Trophoblast cell (in vitro differentiated cells and primary cell): Measurements from ENCODE around the gene DGKD.

Source experiments
- DNase-seq, 2 donors: peaks; one replicate each; pipeline ENCODE4 v3.0.0-alpha.2; 2016
- H2AFZ ChIP-seq: 2 replicates; pipeline ENCODE4 v1.6.1; 2013; ENCODE audit warnings: low read length, moderate library complexity, mild to moderate bottlenecking; ENCODE audit not compliant: insufficient read depth, poor library complexity
- H2AK5ac ChIP-seq: 2 replicates; pipeline ENCODE4 v1.6.1; 2013; ENCODE audit warnings: mild to moderate bottlenecking, low read length
- H2BK120ac ChIP-seq: 2 replicates; pipeline ENCODE4 v1.6.1; 2013; ENCODE audit warnings: low read length, mild to moderate bottlenecking, moderate library complexity; ENCODE audit not compliant: insufficient read depth, poor library complexity
- H2BK12ac ChIP-seq: 2 replicates; pipeline ENCODE4 v1.6.1; 2013; ENCODE audit warnings: mild to moderate bottlenecking, low read length, moderate library complexity
- H2BK5ac ChIP-seq: 2 replicates; pipeline ENCODE4 v1.6.1; 2013; ENCODE audit warnings: low read length, low read depth, moderate library complexity, mild to moderate bottlenecking; ENCODE audit not compliant: poor library complexity
- H3K14ac ChIP-seq: 2 replicates; pipeline ENCODE4 v1.6.1; 2013; ENCODE audit warnings: mild to moderate bottlenecking, low read length
- H3K18ac ChIP-seq: 2 replicates; pipeline ENCODE4 v1.6.1; 2013; ENCODE audit warnings: mild to moderate bottlenecking, low read length
- H3K23ac ChIP-seq: 2 replicates; pipeline ENCODE4 v1.6.1; 2013; ENCODE audit warnings: low read length
- H3K27ac ChIP-seq: 2 replicates; pipeline ENCODE4 v1.5.1; 2013; ENCODE audit warnings: low read depth, mild to moderate bottlenecking, inconsistent platforms, low read length, moderate library complexity
- H3K27me3 ChIP-seq: 2 replicates; pipeline ENCODE4 v1.6.1; 2013; ENCODE audit warnings: inconsistent platforms, mild to moderate bottlenecking, low read length, moderate library complexity; ENCODE audit not compliant: insufficient read depth
- H3K36me3 ChIP-seq, 2 experiments: 1 replicate in 1 of 2; 2 replicates in 1 of 2; pipeline ENCODE4 v1.6.1; 2013; ENCODE audit warnings: low read length in 2 of 2, mild to moderate bottlenecking in 2 of 2, moderate library complexity in 1 of 2; ENCODE audit not compliant: insufficient read depth in 2 of 2, control insufficient read depth in 1 of 2
- H3K4ac ChIP-seq: 2 replicates; pipeline ENCODE4 v1.6.1; 2013; ENCODE audit warnings: low read depth, mild to moderate bottlenecking, low read length, moderate library complexity
- H3K4me1 ChIP-seq, 2 experiments: 1 replicate in 1 of 2; 2 replicates in 1 of 2; pipeline ENCODE4 v1.6.1; 2013; ENCODE audit warnings: low read length in 2 of 2, mild to moderate bottlenecking in 2 of 2, moderate library complexity in 1 of 2; ENCODE audit not compliant: insufficient read depth in 2 of 2, control insufficient read depth in 1 of 2
- H3K4me2 ChIP-seq: 2 replicates; pipeline ENCODE4 v1.6.1; 2013; ENCODE audit warnings: inconsistent platforms, mild to moderate bottlenecking, low read length, moderate library complexity
- H3K4me3 ChIP-seq: 2 replicates; pipeline ENCODE4 v1.5.1; 2013; ENCODE audit warnings: mild to moderate bottlenecking, low read depth, low read length, inconsistent platforms
- H3K79me1 ChIP-seq: one replicate; pipeline ENCODE4 v1.6.1; 2013; ENCODE audit warnings: low read length
- H3K79me2 ChIP-seq: 2 replicates; pipeline ENCODE4 v1.6.1; 2013; ENCODE audit warnings: low read length, mild to moderate bottlenecking; ENCODE audit not compliant: control insufficient read depth, insufficient read depth, poor library complexity
- H3K9ac ChIP-seq: 2 replicates; pipeline ENCODE4 v1.6.1; 2013; ENCODE audit warnings: mild to moderate bottlenecking, low read length
- H3K9me3 ChIP-seq: 2 replicates; pipeline ENCODE4 v1.6.1; 2013; ENCODE audit warnings: low read depth, mild to moderate bottlenecking, control low read depth, inconsistent platforms, low read length; ENCODE audit not compliant: insufficient read depth
- H4K12ac ChIP-seq: 2 replicates; pipeline ENCODE4 v1.6.1; 2013; ENCODE audit warnings: low read depth, mild to moderate bottlenecking, low read length, moderate library complexity
- H4K8ac ChIP-seq: 2 replicates; pipeline ENCODE4 v1.6.1; 2013; ENCODE audit warnings: low read depth, mild to moderate bottlenecking, low read length, moderate library complexity
- H4K91ac ChIP-seq: one replicate; pipeline ENCODE4 v1.6.1; 2013; ENCODE audit warnings: low read depth, mild to moderate bottlenecking, low read length, moderate library complexity
- WGBS: extraction: QIAGEN DNeasy Blood & Tissue Kit; methylation state at CpG from one replicate; pipeline ENCODE4 v1.1.7; 2013; ENCODE audit warnings: missing lambda C conversion rate; ENCODE audit not compliant: insufficient read length, insufficient coverage; ENCODE audit errors: extremely low coverage; 5-methylcytosine and 5-hydroxymethylcytosine counted together

The DGKD gene

DNA sequence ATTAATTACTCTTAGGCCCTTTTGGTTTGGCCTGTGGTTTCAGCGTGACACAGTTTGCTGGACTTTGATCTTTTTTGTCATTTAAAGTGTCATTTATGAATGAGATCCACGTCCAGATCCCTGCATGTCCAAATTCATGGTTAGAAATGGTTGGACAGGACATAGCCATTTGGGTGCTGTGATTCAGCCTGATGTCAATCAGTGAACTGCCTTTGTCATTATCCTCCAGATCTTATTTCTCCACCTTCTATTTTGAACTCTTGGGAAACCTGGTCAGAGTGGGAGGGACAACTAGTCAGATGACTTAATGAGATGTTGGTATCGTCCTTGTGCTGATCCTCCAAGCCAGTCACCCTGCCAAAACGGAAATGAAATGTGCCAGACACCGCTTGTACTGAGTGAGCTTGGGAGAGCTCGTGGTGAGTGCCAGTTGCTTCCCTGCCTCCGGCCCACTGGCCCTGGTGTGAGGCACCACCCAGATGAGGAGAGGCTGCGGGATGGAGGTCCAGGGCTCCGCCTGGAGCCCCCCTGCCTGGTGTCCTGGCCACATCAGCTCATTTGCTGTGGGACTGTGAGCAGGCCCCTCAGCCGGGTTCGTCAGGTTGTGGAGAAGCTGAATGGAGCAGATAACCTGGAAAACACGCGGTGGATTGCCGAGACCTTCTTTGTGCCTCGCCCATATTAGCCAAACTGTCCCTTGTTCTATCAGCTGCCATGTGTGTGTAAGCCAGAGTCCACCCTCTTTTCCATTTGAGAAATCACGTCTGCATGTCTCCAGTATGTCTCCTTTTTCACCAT lies 70.1 kb downstream of the DGKD start:
- H3K79me1 ChIP-seq: peaks cover 2% of the 10 kb centered on the region
- no peak for DNase-seq
- H3K23ac ChIP-seq: no peak overlapping the region
- H3K36me3 ChIP-seq: no peaks in the 10 kb centered on the region
- H3K14ac ChIP-seq: no peak overlapping the region
- no peak overlapping the region for H3K4me3 ChIP-seq
- H3K27me3 ChIP-seq: no peaks in the 10 kb centered on the region
- H2AK5ac ChIP-seq: no peak overlapping the region
- H3K27ac ChIP-seq: no peak overlapping the region
- no peak overlapping the region for H4K8ac ChIP-seq
- H4K91ac ChIP-seq: no peak overlapping the region
- no peak overlapping the region for H2BK12ac ChIP-seq
- H4K12ac ChIP-seq: no peak overlapping the region
- no peak overlapping the region for H3K4me2 ChIP-seq
- H3K9me3 ChIP-seq: no peaks in the 10 kb centered on the region
- no CpG with 5 or more reads among the region's 16 CpGs for WGBS
- no peak overlapping the region for H2BK120ac ChIP-seq
- H3K79me2 ChIP-seq: peaks cover 2% of the 10 kb centered on the region
- no peak overlapping the region for H3K4ac ChIP-seq
- H3K9ac ChIP-seq: no peak overlapping the region
- H2BK5ac ChIP-seq: no peak overlapping the region
- peaks cover 6 to 11% of the 10 kb centered on the region in 2 experiments for H3K4me1 ChIP-seq
- no peak overlapping the region for H3K18ac ChIP-seq
- H2AFZ ChIP-seq: no peak overlapping the region

DNA sequence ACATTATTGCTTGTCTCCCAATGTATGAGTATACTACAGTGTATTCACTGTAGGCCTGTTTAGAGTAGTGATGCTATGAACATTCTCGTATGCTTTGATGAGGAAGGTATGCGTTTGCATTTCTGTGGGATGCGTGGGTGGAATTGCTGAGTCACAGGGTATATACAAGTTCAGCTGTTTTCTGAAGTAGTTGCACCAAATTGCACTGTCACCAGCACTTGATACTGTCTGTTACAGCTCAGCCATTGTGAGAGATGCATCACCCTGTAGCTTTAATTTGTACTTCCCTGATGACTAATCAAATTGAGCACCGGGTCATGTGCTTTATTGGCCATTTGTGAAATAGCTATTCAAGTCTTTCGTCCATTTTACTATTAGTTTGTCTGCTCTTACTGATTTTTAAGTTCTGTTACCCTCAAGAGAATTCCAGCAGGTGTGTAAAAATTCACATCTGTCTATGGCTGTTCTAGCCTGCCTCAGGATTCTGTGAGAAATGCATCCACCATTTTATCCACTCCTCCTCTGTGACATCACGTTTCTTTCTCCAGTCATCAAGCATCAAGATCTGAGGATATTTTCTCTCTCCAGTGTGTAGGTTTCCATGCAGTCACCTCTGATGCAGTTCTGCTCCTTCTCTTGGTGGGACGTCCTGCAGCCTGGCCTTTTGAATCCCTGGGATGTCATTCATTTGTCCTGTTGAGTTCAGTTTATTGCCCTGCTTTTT lies 72.5 kb downstream of the DGKD start:
- no peak overlapping the region for H3K27ac ChIP-seq
- H3K79me2 ChIP-seq: peaks cover 5% of the 10 kb centered on the region
- peak; percentile 13 to 18 for DNase-seq
- H2BK120ac ChIP-seq: no peak overlapping the region
- H3K4ac ChIP-seq: no peak overlapping the region
- no peak overlapping the region for H3K4me3 ChIP-seq
- H3K4me2 ChIP-seq: no peak overlapping the region
- no peak overlapping the region for H4K12ac ChIP-seq
- no peak overlapping the region for H2BK12ac ChIP-seq
- no peak overlapping the region for H3K23ac ChIP-seq
- no peak overlapping the region for H2BK5ac ChIP-seq
- H4K8ac ChIP-seq: no peak overlapping the region
- H2AK5ac ChIP-seq: no peak overlapping the region
- H3K9ac ChIP-seq: no peak overlapping the region
- WGBS: no CpG with 5 or more reads among the region's 7 CpGs
- no peak overlapping the region for H2AFZ ChIP-seq
- no peak overlapping the region for H4K91ac ChIP-seq
- H3K79me1 ChIP-seq: peaks cover 6% of the 10 kb centered on the region
- no peak overlapping the region for H3K14ac ChIP-seq
- H3K18ac ChIP-seq: no peak overlapping the region
- peaks cover 6 to 9% of the 10 kb centered on the region in 2 experiments for H3K4me1 ChIP-seq
- H3K9me3 ChIP-seq: no peaks in the 10 kb centered on the region
- H3K36me3 ChIP-seq: no peaks in the 10 kb centered on the region
- H3K27me3 ChIP-seq: no peaks in the 10 kb centered on the region

DNA sequence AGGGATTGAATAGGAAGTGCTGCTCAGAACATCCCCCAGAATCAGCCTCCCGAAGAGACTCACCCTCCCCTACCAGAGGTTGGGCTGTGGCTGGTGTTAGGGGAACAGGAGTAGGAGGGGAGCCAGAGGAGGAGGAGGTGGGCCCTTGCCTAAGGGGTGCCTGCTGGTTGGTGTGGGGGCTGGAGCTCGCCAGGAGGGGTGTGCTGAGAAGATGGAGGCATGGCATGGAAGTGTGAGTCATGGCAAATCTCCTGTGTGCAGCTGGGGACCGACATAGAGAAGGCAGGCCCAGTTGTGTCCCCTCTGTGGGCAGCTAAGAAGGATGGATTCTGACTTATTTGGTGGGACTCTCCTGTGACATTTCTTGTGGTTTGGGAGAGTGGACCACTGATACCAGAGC lies 73.7 kb downstream of the DGKD start:
- Histone ChIP-seq H4K8ac (no peak overlapping the region), H3K14ac (no peak overlapping the region), H2AK5ac (no peak overlapping the region), H3K9me3 (no peaks in the 10 kb centered on the region), H2BK120ac (no peak overlapping the region), H3K79me2 (peaks cover 5% of the 10 kb centered on the region), H3K27me3 (no peaks in the 10 kb centered on the region), H3K27ac (no peak overlapping the region), H3K4me2 (no peak overlapping the region), H2AFZ (no peak overlapping the region), H3K4me3 (no peak overlapping the region), H3K4ac (no peak overlapping the region), H2BK12ac (no peak overlapping the region), H3K18ac (peak overlapping the region; percentile 26), H3K23ac (no peak overlapping the region), H3K4me1 (peaks cover 6 to 7% of the 10 kb centered on the region in 2 experiments), H3K36me3 (no peaks in the 10 kb centered on the region), H4K12ac (no peak overlapping the region), H2BK5ac (no peak overlapping the region), H3K79me1 (peaks cover 6% of the 10 kb centered on the region), H4K91ac (no peak overlapping the region), H3K9ac (no peak overlapping the region)
- no peak for DNase-seq
- WGBS: no CpG with 5 or more reads among the region's 3 CpGs

DNA sequence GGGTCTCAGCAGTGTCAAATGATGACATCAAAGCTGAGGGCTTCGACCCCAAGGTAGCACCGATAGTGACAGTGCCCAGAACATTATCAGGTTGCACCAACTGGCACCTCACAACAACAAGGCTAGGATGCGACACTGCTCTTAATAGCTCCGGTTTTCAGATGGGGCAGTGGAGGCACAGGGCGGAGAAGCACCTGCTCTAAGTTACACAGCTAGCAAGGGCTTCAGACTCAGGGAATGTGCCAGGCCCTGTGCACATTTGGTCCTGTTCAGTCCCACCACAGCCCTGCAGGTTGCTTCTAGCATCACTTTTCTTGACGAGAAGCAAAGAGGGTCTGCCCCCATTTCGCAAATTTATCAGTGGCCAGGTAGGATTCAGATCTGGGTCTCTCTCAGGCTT lies 74.1 kb downstream of the DGKD start:
- Histone ChIP-seq H3K18ac (no peak overlapping the region), H2AFZ (no peak overlapping the region), H3K79me2 (peaks cover 5% of the 10 kb centered on the region), H3K9ac (no peak overlapping the region), H2AK5ac (no peak overlapping the region), H4K8ac (no peak overlapping the region), H3K14ac (no peak overlapping the region), H3K36me3 (no peaks in the 10 kb centered on the region), H3K4me1 (peaks cover 6 to 7% of the 10 kb centered on the region in 2 experiments), H3K27me3 (no peaks in the 10 kb centered on the region), H4K91ac (no peak overlapping the region), H2BK5ac (no peak overlapping the region), H3K4me2 (no peak overlapping the region), H3K23ac (no peak overlapping the region), H3K9me3 (no peaks in the 10 kb centered on the region), H2BK12ac (no peak overlapping the region), H3K79me1 (peaks cover 6% of the 10 kb centered on the region), H2BK120ac (no peak overlapping the region), H3K27ac (no peak overlapping the region), H4K12ac (no peak overlapping the region), H3K4ac (no peak overlapping the region), H3K4me3 (peak overlapping the region; percentile 14)
- DNase-seq: no peak
- WGBS: no CpG with 5 or more reads among the region's 7 CpGs
